Suppressor macrophage (primary cell): Measurements from ENCODE around the gene FREY1.
"Not testable (repeated sequence)": the region's sequence is repeated elsewhere in the genome, so short reads cannot be mapped to it uniquely, and the experiment has no call there.

ENCODE experiments used
- DNase-seq, 4 experiments: peaks; one replicate each; pipeline ENCODE4 v3.0.0-alpha.2; 2020 to 2022

FREY1 gene

DNA sequence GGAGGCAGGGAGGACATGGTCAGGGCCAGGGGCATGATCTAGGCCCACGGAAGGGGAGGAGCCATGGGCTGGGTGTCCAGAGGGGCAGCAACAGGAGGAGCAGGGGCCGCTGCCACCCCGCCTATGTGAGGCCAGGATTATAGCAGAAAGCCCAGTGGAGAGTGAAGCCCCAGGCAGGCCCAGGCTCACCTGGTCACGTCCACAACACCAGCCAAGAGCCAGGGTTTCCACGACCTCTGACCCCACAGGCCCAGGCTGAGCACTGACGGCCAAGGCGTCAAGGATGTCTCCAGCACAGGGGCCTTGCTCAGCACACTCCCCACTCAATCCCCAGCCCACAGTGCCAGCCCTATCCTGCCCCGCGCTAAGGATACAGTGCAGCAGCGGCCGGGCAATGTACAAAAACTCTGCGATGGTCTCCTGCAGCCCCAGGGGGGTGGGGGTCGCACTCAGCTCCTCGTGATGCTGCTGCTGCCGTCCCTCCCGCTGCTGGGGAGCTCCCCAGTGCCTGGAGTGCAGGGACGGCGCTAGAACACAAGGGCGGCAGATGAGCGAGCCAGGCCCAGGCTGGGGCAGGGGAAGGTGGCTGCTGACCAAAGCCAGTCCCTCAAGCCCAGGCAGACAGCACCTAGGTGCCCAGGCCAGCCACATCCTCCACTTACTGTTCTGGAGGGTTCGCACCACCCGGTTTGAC is 7.0 kb upstream of the FREY1 start:
- no peak for DNase-seq

DNA sequence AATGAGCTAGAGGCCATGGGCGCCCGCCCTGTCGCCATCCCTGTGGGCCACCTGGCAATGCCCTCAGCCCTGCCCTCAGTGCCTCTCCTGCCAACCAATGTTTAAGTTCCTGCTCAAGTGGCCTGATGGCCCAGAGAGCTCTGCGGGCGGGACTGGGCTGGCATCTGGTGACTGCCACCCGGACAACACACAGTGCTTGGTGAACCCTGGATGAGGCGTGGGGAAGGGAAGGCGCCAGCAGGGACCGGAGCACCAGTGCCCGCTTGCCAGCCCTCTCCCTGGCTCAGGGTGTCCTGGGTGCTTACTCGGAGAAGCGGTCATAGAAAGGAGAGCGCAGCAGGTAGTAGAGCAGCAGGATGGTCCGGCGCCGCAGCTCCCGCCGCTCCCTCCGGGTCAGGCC is 6.4 kb upstream of the FREY1 start:
- no peak for DNase-seq

GRCh38 chr11:45910623-45911022 is 3.6 kb upstream of the FREY1 start:
- DNase-seq: no peak

DNA sequence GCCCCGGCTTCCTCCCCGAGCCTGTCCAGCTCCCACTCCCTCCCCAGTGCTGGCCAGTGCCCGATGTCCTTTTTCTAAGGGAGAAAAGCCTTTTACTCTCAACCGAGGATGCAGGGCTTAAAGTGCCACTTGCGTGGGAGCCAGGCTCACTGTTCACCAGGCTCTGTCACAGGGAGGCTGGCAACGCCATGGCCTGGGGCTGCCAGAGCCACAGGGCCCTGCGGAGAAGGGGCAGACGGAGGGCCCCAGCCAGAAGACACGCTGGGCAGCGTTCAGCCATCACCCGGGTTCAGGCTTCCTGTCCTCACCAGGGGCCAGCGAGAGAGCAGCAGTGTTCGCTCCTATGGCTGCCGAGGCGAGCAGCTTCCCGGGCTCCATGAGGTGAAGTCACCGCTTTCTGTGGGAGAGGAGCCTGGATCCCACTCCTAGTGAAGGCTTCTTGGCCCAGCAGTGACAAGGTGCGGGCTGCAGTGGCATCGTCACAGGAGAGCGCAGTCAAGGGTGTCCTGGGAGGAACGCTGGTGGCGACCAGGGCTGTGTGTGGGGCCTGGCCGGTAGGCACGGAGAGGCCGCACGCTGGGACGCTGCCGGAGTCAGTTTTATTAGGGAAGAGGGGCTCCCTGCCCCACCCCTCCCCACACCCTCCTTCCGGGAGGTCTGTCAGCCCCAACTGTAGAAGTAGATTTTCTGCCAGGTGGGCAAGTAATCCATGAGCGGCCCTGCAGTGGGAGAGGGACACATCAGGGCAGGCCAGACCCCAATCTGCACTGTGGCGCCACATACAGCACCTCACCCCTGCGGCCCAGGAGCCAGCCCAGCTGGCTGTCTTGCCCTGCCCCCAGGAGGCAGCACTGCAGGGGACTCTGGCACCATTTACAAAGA is 2.8 kb upstream of the FREY1 start:
- no peak for DNase-seq

DNA sequence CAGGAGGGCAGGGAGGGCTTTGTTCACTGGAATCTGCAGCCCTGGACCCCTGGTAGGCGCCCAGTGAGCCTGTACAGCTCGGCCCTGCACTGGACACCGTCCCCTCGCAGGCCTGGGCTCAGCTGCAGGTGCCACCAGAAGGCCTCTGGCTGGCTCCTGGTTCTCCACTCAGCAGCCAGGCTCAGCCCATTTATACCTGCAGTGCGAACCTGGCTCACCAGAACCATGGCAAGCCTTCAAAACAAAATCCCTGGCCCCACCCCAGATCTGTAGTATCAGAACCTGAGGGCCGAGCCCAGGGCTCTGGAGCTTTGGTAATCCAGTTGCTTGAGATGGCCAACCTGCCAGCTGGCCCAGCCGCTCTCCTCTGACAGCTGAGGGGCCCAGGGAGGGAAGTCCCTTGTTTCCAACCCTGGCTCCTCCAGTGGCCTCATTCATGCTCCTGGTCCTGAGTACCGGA is 870 bp upstream of the FREY1 start:
- no peak for DNase-seq

- peak in 2 of 4 experiments; percentile 26 to 37 for DNase-seq
Observed at GRCh38 chr11:45906096-45906682, 882 bp downstream of the FREY1 start.

DNA sequence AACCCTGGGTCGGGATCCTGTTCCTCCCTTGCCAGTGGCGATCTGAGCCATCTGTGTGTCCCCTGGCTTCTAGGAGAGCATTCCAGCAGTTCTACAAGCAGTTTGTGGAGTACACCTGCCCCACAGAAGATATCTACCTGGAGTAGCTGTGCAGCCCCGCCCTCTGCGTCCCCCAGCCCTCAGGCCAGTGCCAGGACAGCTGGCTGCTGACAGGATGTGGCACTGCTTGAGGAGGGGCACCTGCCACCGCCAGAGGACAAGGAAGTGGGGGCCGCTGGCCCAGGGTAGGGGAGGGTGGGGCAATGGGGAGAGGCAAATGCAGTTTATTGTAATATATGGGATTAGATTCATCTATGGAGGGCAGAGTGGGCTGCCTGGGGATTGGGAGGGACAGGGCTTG is 1.5 kb downstream of the FREY1 start:
- DNase-seq: not testable (repeated sequence)

DNA sequence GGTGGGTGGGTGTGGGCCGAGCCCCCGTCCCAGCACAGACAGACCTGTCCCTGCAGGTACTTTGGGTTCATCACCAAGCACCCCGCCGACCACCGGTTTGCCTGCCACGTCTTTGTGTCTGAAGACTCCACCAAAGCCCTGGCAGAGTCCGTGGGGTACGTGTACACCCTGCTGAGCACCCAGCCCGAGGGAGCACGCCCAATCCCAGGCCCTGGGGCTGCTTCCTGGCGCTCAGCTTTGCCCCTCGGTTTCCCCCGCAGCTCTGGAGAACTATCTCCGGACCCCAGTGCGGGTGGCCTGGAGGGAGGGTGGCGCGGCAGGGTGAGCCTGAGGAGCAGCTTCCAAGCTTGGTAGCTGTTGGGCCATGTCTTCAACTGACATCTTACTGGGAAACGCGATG is 2.0 kb downstream of the FREY1 start:
- no peak for DNase-seq

- DNase-seq: no peak
Observed at GRCh38 chr11:45904309-45904915, 2.7 kb downstream of the FREY1 start.

DNA sequence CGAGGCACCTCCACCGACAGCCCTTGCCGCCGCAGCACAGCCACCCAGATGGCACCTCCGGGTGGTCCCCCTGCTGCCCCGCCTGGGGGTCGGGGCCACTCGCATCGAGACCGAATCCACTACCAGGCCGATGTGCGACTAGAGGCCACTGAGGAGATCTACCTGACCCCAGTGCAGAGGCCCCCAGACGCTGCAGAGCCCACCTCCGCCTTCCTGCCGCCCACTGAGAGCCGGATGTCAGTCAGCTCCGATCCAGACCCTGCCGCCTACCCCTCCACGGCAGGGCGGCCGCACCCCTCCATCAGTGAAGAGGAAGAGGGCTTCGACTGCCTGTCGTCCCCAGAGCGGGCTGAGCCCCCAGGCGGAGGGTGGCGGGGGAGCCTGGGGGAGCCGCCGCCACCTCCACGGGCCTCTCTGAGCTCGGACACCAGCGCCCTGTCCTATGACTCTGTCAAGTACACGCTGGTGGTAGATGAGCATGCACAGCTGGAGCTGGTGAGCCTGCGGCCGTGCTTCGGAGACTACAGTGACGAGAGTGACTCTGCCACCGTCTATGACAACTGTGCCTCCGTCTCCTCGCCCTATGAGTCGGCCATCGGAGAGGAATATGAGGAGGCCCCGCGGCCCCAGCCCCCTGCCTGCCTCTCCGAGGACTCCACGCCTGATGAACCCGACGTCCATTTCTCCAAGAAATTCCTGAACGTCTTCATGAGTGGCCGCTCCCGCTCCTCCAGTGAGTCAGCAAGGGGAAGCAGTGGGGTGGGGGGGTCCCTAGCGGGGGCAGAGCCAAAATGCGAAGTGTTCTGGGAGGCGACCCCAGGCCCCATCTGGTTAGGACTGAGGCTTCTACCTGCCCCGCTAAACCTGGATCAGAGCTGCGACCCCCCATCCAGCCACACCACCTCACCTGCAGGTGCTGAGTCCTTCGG is 4.4 kb downstream of the FREY1 start:
- no peak for DNase-seq

DNA sequence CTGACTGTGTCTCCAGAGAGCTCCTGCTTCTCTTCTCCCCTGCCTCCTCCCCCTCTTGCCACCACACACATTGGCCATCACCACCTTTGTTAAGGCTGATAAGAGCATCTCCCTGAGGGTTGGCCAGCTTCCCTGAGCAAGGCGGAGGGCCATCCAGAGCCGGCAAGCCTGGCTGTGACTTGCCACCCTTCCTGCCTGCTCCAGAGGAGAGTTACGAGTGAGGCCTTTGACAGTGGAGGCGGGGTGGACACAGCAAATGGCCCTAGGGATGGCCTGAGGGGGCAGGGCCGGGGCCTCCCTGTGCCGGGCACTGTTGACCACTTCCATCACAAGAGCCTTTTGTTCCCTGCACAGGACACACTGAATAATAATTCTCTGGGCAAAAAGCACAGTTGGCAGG is 5.4 kb downstream of the FREY1 start:
- DNase-seq: no peak

GRCh38 chr11:45900916-45901617 is 6.0 kb downstream of the FREY1 start:
- no peak for DNase-seq

- not testable (repeated sequence) for DNase-seq
Observed at GRCh38 chr11:45900175-45900800, 6.8 kb downstream of the FREY1 start.

DNA sequence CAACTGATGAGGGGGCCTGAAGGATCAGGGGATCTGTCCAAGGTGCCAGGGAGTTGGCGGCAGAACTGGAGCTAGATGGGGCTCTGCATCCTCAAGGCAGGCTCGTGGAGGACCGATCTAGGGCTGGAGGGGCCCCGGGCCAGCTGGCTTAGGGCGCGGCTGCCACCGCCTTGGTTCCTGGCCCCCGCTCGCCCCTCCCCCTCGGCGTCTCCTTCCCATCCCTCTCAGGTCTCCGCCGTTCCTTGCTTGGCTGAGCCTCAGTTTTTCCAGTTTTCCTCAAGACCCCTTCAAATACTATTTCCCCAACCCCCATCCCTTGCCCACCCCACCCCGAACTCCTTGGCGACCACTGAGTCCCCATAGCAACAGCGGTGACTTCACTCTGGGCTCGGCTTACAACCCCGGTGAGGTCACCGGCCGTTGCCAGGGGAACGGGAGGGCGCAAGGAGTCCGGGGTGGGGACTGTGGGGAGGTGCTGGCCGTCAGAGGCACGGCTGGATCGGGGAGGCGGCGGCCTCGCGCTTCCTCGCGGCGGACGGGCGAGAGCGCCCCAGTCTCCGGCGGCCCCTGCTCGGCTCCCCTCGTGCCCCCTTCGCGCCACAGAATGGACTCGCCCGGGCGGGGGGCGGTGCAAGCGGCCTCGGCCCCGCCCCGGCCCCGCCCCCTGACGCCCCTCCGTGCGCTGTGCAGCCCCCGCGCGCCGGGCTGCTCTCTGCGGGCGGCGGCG is 7.5 kb downstream of the FREY1 start:
- DNase-seq: peak; percentile 61 to 83 (median 68)

GRCh38 chr11:45899086-45899447 is 8.0 kb downstream of the FREY1 start:
- no peak for DNase-seq

DNA sequence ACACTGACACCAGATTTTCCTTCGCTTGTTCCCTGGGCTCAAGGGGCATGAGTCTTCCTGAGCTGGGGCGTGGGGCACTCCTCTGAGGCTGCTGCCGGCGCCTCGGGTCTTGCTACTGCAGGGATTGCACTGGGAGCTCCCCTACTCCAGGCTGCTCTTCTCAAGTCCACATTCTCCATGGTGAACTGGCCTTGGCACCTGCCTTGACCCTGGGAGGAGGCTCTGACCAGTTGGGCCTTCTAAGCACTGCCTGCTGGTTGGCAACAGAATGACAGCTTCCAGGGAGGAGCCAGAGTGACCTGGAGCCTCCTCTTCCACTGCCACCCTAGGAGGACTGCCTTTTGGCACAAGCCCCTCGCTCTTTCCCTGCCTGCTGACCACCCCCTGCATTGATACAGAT is 9.5 kb downstream of the FREY1 start:
- no peak for DNase-seq

GRCh38 chr11:45896422-45896984 is 10.6 kb downstream of the FREY1 start:
- DNase-seq: no peak

GRCh38 chr11:45895553-45896259 is 11.4 kb downstream of the FREY1 start:
- DNase-seq: no peak
